Body of pancreas (tissue), 4 donors: ENCODE measurements around the gene PDZD2.

Experiments used
- CTCF ChIP-seq, 7 experiments: fragments of 450-650 bp in 4 of 7; fragments of 200-600 bp in 3 of 7; sonication (generic) in 3 of 7; IDR thresholded peaks; one replicate each; pipeline ENCODE4 v1.5.1; 2016 to 2019; ENCODE audit warnings: antibody characterized with exemption in 7 of 7
- POLR2A ChIP-seq, 3 donors: fragments of 450-650 bp; IDR thresholded peaks; one replicate each; pipeline ENCODE4 v1.6.1; 2016; ENCODE audit warnings: antibody characterized with exemption in 3 of 3, mild to moderate bottlenecking in 2 of 3

GRCh38 chr5:31895199-31895820, 256.4 kb downstream of the PDZD2 start:
- TF ChIP-seq CTCF (IDR thresholded peaks at IDR 0.05) (no peak), POLR2A (IDR thresholded peaks at IDR 0.05) (no peak)
